H9 (cell line): ENCODE data around the gene C3orf49. TPM values are rescaled to one million over a fixed set of nuclear protein-coding genes. Genes with fewer than 3 reads are reported as not detected.

ENCODE experiments used
- DNase-seq: peaks from one replicate; pipeline ENCODE4 v3.0.0-alpha.2; 2017
- H2AFZ ChIP-seq: one replicate; pipeline ENCODE4 v1.6.1; 2013; ENCODE audit warnings: mild to moderate bottlenecking, low read length, control low read depth, moderate library complexity
- H2AK5ac ChIP-seq: 2 replicates; pipeline ENCODE4 v1.6.1; 2013; ENCODE audit warnings: low read length, control low read depth, mixed read lengths; ENCODE audit not compliant: insufficient read length
- H2BK120ac ChIP-seq: one replicate; pipeline ENCODE4 v1.6.1; 2013; ENCODE audit warnings: low read depth, mild to moderate bottlenecking, low read length, control low read depth, inconsistent platforms; ENCODE audit not compliant: poor library complexity, severe bottlenecking
- H2BK12ac ChIP-seq: 2 replicates; pipeline ENCODE4 v1.6.1; 2013; ENCODE audit warnings: low read length, control low read depth, mixed read lengths, low read depth; ENCODE audit not compliant: insufficient read length
- H2BK15ac ChIP-seq: 2 replicates; pipeline ENCODE4 v1.6.1; 2013; ENCODE audit warnings: low read depth, low read length, control low read depth
- H2BK20ac ChIP-seq: one replicate; pipeline ENCODE4 v1.6.1; 2013; ENCODE audit warnings: low read depth, mild to moderate bottlenecking, low read length, control low read depth, inconsistent platforms; ENCODE audit not compliant: poor library complexity, severe bottlenecking
- H2BK5ac ChIP-seq: 2 replicates; pipeline ENCODE4 v1.6.1; 2013; ENCODE audit warnings: low read length, control low read depth, mixed read lengths; ENCODE audit not compliant: insufficient read length
- H3K14ac ChIP-seq: 2 replicates; pipeline ENCODE4 v1.6.1; 2013; ENCODE audit warnings: low read length, control low read depth; ENCODE audit not compliant: insufficient read depth
- H3K18ac ChIP-seq: 2 replicates; pipeline ENCODE4 v1.6.1; 2013; ENCODE audit warnings: low read depth, mild to moderate bottlenecking, mixed read lengths, low read length, control low read depth; ENCODE audit not compliant: insufficient read length
- H3K23ac ChIP-seq: 2 replicates; pipeline ENCODE4 v1.6.1; 2013; ENCODE audit warnings: low read length, control low read depth, mixed read lengths, low read depth; ENCODE audit not compliant: insufficient read length
- H3K23me2 ChIP-seq: 2 replicates; pipeline ENCODE4 v1.6.1; 2013; ENCODE audit warnings: low read depth, mild to moderate bottlenecking, mixed read lengths, low read length, control low read depth; ENCODE audit not compliant: insufficient read length, poor library complexity, severe bottlenecking
- H3K27ac ChIP-seq: 2 replicates; pipeline ENCODE4 v1.5.1; 2013; ENCODE audit warnings: low read length, control low read depth, mixed read lengths, low read depth; ENCODE audit not compliant: insufficient read length
- H3K27me3 ChIP-seq: 2 replicates; pipeline ENCODE4 v1.6.1; 2013; ENCODE audit warnings: low read length, control low read depth, inconsistent platforms; ENCODE audit not compliant: insufficient read depth
- H3K4ac ChIP-seq: 2 replicates; pipeline ENCODE4 v1.6.1; 2013; ENCODE audit warnings: low read depth, mild to moderate bottlenecking, control low read depth, inconsistent platforms, low read length, moderate library complexity
- H3K4me1 ChIP-seq: 2 replicates; pipeline ENCODE4 v1.6.1; 2013; ENCODE audit warnings: low read length, control low read depth, inconsistent platforms; ENCODE audit not compliant: insufficient read depth
- H3K4me2 ChIP-seq: 2 replicates; pipeline ENCODE4 v1.6.1; 2013; ENCODE audit warnings: low read length, control low read depth, mixed read lengths; ENCODE audit not compliant: insufficient read length, insufficient read depth
- H3K56ac ChIP-seq: 2 replicates; pipeline ENCODE4 v1.6.1; 2013; ENCODE audit warnings: low read depth, mild to moderate bottlenecking, mixed read lengths, low read length, control low read depth; ENCODE audit not compliant: insufficient read length
- H3K79me1 ChIP-seq: 2 replicates; pipeline ENCODE4 v1.6.1; 2013; ENCODE audit warnings: low read depth, mild to moderate bottlenecking, moderate library complexity, low read length, control low read depth, inconsistent platforms; ENCODE audit not compliant: insufficient read depth, poor library complexity, severe bottlenecking
- H3K79me2 ChIP-seq: 2 replicates; pipeline ENCODE4 v1.6.1; 2013; ENCODE audit warnings: low read length, control low read depth, inconsistent platforms; ENCODE audit not compliant: insufficient read depth
- H3K9ac ChIP-seq: 2 replicates; pipeline ENCODE4 v1.6.1; 2013; ENCODE audit warnings: low read length, control low read depth, mixed read lengths; ENCODE audit not compliant: insufficient read length; ENCODE audit errors: extremely low read depth
- H3K9me3 ChIP-seq: one replicate; pipeline ENCODE4 v1.6.1; 2013; ENCODE audit warnings: low read depth, low read length, inconsistent platforms; ENCODE audit not compliant: control insufficient read depth
- H3T11ph ChIP-seq: one replicate; pipeline ENCODE4 v1.6.1; 2013; ENCODE audit warnings: mild to moderate bottlenecking, low read length, control low read depth, inconsistent platforms
- H4K20me1 ChIP-seq: one replicate; pipeline ENCODE4 v1.6.1; 2013; ENCODE audit not compliant: control insufficient read depth, insufficient read length, insufficient read depth
- H4K5ac ChIP-seq: 2 replicates; pipeline ENCODE4 v1.6.1; 2013; ENCODE audit warnings: low read depth, mild to moderate bottlenecking, mixed read lengths, low read length, control low read depth; ENCODE audit not compliant: insufficient read length
- H4K8ac ChIP-seq: replicated peaks from 2 replicates; pipeline ENCODE4 v1.6.1; 2013; ENCODE audit warnings: low read length, control low read depth, mixed read lengths, low read depth; ENCODE audit not compliant: insufficient read length
- H4K91ac ChIP-seq: 2 replicates; pipeline ENCODE4 v1.6.1; 2013; ENCODE audit warnings: low read depth, mild to moderate bottlenecking, moderate library complexity, mixed read lengths, low read length, control low read depth; ENCODE audit not compliant: insufficient read length
- H3K27ac Mint-ChIP-seq, 3 experiments: 2 replicates in 2 of 3; 3 replicates in 1 of 3; pipeline ENCODE4 v1.8.0; 2020 to 2021; ENCODE audit warnings: mixed read lengths in 3 of 3, mild to moderate bottlenecking in 1 of 3, moderate library complexity in 1 of 3
- H3K27me3 Mint-ChIP-seq: 2 replicates; pipeline ENCODE4 v1.8.0; 2021; ENCODE audit warnings: low read depth, mild to moderate bottlenecking, moderate library complexity, mixed read lengths
- H3K36me3 Mint-ChIP-seq, 3 experiments: 2 replicates in 2 of 3; 3 replicates in 1 of 3; pipeline ENCODE4 v1.8.0; 2020 to 2021; ENCODE audit warnings: low read depth in 3 of 3, mixed read lengths in 3 of 3; ENCODE audit not compliant: insufficient read depth in 1 of 3
- H3K4me1 Mint-ChIP-seq, 2 experiments: 2 replicates each; pipeline ENCODE4 v1.8.0; 2020; ENCODE audit warnings: mixed read lengths in 2 of 2
- H3K4me3 Mint-ChIP-seq, 2 experiments: 2 replicates in 1 of 2; 3 replicates in 1 of 2; pipeline ENCODE4 v1.8.0; 2020 to 2021; ENCODE audit warnings: mild to moderate bottlenecking in 2 of 2, mixed read lengths in 2 of 2, moderate library complexity in 1 of 2
- H3K9me3 Mint-ChIP-seq, 2 experiments: 2 replicates in 1 of 2; 3 replicates in 1 of 2; pipeline ENCODE4 v1.8.0; 2020; ENCODE audit warnings: mild to moderate bottlenecking in 2 of 2, mixed read lengths in 2 of 2, moderate library complexity in 1 of 2
- CTCF ChIP-seq: fragments of 200-600 bp; sonication (generic); conservative IDR thresholded peaks from 3 replicates; pipeline ENCODE4 v1.8.0; 2021; ENCODE audit warnings: antibody characterized with exemption, mild to moderate bottlenecking
- WGBS: extraction: QIAGEN DNeasy Blood & Tissue Kit; methylation state at CpG from one replicate; pipeline ENCODE4 v1.1.7; 2013; ENCODE audit warnings: missing lambda C conversion rate, low lambda C conversion rate, mixed read lengths; ENCODE audit not compliant: insufficient read length; ENCODE audit errors: extremely low coverage; 5-methylcytosine and 5-hydroxymethylcytosine counted together
- total RNA-seq: library from RNA; stranded (reverse); gene quantifications from 2 replicates; pipeline ENCODE4 v1.2.1, GENCODE V29; 2021

The C3orf49 gene
- total RNA-seq, 1 experiment from 2014 or later, result not detected

DNA sequence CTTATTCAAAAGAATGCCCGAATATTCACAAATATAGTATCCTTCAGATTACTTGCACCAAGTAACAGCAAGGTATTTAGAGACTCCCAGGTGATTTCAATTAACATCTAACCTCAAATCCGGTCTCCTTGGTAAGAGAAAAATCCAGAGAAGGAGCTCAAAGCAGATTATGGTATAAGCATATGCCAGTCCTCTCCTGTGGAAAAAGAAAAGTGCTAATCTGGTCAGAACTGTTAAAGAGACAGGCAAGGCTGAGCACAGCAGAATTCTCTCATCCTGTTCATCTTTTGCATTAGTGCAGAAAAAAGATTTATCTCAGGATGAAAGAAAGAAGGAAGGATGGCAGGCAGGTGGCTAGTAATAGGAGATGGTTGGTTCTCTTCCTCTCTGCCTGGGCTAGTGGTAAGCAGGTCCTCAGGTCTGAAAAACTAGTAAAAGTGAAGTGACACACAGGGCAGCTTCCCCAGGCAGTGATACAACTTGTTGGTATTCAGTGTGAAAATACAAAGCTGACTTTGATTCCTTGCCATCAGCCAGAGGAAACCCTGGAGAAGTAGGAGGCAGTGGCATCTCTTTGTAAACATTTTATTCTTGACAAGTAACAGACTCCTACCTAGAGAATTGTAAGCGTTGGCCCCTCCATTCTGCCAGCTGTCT is 58.8 kb downstream of the C3orf49 start:
- Histone ChIP-seq H2BK12ac (no peak overlapping the region), H4K20me1 (no peaks in the 10 kb centered on the region), H3K23me2 (no peaks in the 10 kb centered on the region), H3K27ac (no peak overlapping the region), H3K27me3 (no peaks in the 10 kb centered on the region), H2BK15ac (no peak overlapping the region), H2BK20ac (no peak overlapping the region), H4K91ac (no peak overlapping the region), H3K4ac (no peak overlapping the region), H3K4me1 (peaks cover 7% of the 10 kb centered on the region; the same call in 1 of the 2 replicates), H3K23ac (no peak overlapping the region), H3K4me2 (no peak overlapping the region), H2BK5ac (no peak overlapping the region), H2AFZ (no peak overlapping the region), H4K5ac (no peak overlapping the region), H2AK5ac (no peak overlapping the region), H3K18ac (no peak overlapping the region), H3T11ph (no peak overlapping the region), H3K9ac (no peak overlapping the region), H2BK120ac (no peak overlapping the region), H3K14ac (no peak overlapping the region), H3K9me3 (no peaks in the 10 kb centered on the region), H3K56ac (no peak overlapping the region), H4K8ac (no peak overlapping the region), H3K79me2 (0 out of 2 replicates have a peak, but pooled peaks cover 1% of the 10 kb centered on the region), H3K79me1 (peaks cover 4% of the 10 kb centered on the region)
- DNase-seq, result no peak
- TF ChIP-seq CTCF, result no peak
- H3K9me3 Mint-ChIP-seq, result no peaks in the 10 kb centered on the region
- no peaks in the 10 kb centered on the region for H3K27me3 Mint-ChIP-seq
- peak overlapping the region in 1 of 3 experiments; percentile 64; a peak in 2 of 7 replicates for H3K27ac Mint-ChIP-seq
- no peak overlapping the region for H3K4me3 Mint-ChIP-seq
- no CpG with 5 or more reads among the region's 3 CpGs for WGBS
- no peaks in the 10 kb centered on the region for H3K36me3 Mint-ChIP-seq
- peaks cover 17 to 25% of the 10 kb centered on the region in 2 experiments for H3K4me1 Mint-ChIP-seq
